Activated naive CD8-positive, alpha-beta T cell treated with anti-CD3 and anti-CD28 coated beads, Interleukin-2, amount 50 U/mL, for 16 hours (primary cell): ENCODE results near the gene A2M.

Experiments
- DNase-seq: peaks from one replicate; pipeline ENCODE4 v3.0.0-alpha.2; 2020; ENCODE audit warnings: low read depth, low spot score

A2M gene

GRCh38 chr12:9122091-9122609 lies 6.4 kb upstream of the A2M start:
- DNase-seq, result no peak

- no peak for DNase-seq
Observed at GRCh38 chr12:9120487-9121184, 4.9 kb upstream of the A2M start.

DNA sequence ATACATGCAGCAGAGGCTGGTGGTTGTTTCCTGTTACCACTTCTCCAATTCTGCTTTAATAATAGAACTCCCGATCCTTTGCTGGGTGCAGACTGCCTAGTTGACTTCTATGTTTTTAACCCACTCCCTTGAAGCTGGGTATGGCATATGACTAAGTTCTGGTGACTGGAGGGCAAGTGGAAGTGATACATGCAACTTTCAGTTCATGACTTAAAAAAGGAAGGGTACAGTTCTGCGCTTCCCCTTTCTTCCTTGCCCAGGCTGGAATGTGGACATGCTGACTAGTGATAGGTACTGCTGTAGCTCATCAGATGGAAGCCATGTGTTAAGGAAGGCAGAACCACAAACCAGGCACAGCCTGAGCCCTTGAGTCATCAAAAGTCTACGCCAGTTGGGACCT lies 2.4 kb upstream of the A2M start:
- no peak for DNase-seq

- DNase-seq, result no peak
Observed at GRCh38 chr12:9114946-9115345, 773 bp downstream of the A2M start.

- no peak for DNase-seq
Observed at GRCh38 chr12:9113987-9114309, 1.8 kb downstream of the A2M start.

DNA sequence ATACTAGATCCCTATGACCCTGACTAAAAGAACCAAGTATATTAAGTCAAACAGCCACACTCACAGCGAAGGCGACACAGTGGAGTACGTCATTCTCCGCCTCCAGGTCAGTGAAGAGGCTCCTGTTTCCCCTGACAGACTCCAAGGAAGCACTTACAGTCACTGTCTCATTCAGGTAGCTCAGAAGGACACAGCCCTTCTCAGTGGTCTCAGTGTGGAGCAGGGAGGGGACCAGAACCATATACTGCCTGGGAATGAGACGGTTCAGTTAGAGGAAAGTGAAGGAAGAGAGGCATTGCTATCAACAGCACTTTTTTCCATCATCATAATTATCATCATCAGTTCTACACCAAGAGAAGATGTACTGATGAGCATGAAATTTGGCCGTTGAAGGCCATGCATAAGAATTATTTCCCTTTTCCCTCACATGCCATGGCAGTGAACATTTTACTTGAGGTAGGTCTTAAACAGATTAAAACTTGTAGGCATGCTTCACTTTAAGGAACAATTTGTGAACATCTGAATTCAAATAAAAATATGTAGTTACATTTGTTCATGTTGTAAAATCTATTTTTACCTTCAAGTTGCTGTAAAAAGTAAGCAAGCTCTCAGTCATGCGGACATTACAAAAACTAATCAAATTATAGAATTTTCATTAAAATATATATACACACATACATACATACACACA lies 2.3 kb downstream of the A2M start:
- DNase-seq, result no peak

DNA sequence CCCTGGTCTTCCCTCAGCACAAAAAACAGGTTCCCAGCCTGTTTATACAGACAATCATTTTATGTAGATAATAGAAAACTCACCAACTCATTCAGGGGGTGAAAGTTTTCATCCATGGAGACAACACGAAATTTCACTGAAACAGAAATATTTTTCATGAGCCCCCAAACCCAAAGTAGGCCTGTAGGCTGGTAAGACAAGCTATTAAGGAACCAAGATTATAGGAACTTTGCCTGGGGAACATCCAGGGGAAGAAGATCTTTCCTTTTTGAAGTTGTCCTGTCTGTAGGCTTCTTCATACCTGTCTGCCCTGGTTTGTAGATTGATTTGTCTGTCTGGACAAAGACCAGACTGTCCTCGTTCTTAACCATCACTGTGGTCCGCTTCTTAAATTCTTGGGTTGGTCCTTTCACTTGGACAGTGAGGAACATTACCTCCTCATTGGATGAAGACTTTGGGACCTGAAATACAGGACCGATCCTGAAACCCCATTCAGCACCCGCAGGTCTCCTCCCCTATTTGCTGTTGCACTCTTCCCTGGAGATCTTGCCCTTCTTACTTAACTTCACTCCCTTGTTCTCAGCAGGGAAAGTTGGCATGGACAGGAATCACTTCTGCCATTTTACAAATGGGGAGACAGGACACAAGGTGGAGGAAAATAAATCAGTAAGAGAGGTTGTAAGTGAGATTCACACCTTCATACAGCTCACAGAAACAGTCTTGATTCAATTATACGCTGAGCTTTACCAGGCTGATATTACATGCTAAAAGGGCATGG lies 3.5 kb downstream of the A2M start:
- no peak for DNase-seq

DNA sequence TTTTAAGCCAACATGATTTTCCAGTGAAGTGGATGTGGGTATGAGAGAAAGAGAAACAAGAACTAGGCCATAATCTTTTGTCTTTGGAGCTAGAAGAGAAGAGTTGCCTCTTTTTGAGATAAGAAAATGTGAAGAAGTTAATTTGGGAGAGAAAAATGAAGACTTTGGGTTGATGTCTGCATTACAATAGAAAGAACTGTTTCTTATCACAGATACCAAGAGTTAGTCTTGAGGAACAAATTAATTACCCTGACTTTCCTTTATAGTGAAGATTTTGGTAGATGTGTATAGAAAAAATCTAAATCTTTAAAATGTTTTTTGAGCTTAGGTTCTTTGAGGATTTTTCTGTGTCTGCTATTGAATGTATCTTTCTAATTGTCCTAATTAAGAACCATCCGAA lies 4.2 kb downstream of the A2M start:
- no peak for DNase-seq

DNA sequence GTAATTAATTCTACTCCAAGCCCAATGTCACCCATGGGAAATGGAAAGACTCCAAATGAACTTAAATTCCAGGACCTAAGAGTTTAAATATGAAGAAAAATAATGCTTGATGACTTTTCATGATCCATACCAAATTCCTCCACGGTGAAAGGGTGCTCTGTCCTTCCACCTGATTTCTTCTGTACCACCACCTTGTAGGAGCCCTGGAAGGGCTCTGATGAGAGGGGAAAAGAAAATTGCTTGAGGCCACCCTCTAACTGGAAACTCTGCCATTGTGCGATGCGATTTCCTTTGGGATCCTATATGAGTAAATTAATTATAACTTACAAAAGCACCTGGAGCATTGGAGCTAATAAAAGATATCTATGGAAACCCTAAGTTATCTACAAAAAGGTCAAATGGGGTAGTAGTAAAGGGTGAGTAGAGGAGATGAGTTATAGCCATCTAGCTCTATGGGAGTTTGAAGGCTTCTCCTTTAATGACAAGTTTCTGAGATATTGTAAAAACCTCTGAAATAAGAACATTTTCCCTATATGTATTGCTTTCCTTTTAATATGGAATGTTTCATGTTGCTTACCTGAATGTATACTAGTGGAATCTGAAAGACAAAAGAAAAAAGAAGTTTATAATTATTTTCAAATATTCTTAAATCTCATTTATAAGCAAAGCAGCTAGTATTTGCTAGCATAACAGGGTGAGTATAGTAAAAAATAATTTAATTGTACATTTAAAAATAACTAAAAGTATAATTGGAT lies 5.8 kb downstream of the A2M start:
- DNase-seq, result no peak

DNA sequence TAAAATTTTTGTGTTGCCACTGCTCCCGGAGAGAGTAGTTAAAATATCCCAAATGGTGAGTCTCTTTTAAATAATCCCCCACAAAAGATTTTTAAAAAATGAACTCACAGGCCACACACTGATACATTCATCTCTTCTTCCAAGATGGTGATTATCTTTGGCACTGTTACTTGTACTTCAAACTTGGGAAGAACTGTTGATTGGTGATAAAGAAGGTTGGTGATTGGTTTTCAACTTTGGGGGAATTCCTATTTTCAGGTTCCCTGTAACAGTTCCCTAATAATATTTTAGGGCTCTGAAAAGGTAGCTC lies 6.6 kb downstream of the A2M start:
- DNase-seq, result no peak

DNA sequence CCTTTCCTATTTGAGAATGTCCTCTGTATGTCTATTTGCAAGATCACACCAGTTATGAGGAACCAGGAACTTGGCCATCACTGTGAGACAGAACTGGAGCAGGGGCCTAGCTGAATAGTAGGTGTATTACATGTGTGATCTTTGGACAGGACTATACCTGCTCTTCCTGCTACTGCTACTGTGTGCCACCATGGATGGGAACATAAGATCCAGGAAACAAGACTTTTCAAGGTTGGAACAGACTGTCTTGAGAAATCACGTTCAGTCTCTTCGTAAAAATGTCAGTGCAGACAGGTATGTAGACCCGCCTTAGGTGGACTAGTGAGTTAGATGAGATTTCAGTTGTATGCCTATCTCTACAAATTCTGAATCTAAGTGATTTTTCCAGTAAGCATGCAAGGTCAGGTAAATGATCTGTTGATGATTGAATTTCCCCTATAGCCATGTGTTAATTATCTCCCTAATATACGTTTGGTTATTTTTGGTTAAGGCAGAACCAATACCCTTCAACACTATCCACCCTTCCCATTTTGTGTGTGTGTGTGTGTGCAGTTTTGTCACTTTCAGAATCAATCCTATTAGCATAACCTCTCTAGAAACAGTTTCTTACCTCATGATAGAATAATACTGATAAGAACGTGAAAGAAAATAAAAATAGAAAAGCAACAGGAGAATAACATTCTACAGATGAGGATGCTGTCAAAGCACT lies 7.1 kb downstream of the A2M start:
- no peak for DNase-seq

GRCh38 chr12:9107542-9107873 lies 8.2 kb downstream of the A2M start:
- DNase-seq, result no peak

DNA sequence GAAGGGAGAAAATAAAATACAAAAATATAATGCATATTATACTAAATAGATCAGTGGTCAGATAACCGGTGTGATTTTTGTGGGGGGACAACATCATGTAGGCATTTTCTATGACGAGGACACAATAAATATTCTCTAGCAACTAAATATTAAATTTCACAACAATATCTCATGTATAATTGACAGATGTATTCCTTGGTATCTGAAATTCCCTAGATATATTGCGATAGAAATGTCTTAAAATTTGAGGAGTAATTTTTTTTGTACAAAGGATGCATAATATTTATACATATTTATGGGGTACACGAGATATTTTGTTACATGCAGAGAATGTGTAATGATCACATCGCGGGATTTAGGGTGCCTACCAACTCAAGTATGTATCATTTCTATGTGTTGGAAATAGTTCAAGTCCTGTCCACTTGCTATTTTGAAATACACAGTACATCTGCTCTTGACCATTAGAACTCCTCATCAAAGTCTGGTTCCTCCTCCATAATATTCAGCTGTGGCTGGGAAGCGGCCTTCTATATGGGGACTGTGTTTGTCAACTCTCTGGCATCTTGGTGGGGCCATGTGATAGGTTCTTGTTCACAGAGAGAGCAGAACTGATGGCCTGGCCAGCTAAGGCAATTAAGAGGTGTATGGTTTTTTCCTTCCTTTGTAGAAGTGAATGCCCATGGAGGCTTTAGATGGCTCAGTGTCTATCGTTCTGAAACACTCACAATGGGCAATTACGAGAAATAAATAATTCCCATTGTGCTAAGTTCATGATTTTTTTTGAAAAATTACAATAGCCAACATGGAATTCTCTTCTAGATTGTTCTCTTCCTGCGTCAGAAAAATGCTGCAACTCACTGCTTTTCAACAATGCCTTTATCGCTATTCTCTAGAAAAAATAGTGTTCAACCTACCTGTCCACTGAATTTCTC lies 8.8 kb downstream of the A2M start:
- DNase-seq, result no peak

GRCh38 chr12:9106067-9106466 lies 9.7 kb downstream of the A2M start:
- DNase-seq, result no peak

GRCh38 chr12:9104767-9105423 lies 10.8 kb downstream of the A2M start:
- no peak for DNase-seq

- DNase-seq, result no peak
Observed at GRCh38 chr12:9104087-9104486, 11.6 kb downstream of the A2M start.

DNA sequence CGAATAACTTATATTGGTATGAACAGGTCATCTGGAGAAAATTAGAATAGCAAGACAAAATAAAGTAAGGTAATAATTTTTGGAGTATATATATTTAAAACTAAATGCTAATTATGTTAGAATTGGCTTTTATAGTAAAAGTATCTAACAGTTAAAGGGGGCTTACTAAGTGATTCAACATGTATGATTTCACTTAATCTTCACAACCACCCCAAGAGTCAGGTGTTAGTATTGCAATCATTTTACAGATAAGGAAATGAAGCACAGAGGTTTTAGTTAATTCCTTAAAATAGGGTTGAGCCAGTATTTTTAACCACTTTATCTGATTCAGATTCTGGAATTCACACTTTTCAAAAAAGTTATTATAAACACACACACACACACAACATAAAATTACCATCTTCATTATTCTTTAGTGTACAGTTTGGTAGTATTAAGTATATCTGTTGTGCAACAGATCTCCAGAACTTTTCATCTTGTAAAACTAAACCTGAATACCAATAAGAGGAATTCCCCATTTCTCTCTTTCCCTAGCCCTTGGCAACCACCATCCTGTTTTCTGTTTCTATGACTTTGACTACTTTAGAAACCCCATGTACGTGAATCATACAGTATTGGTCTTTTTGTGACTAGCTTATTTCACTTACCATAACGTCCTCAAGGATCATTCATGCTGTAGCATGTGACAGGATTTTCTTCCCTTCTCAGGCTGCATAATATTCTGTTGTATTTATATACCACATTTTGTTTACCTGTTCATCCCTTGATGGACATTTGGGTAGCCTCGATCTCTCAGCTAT lies 12.5 kb downstream of the A2M start:
- no peak for DNase-seq

GRCh38 chr12:9101018-9101687 lies 14.6 kb downstream of the A2M start:
- DNase-seq, result no peak
